Epithelial cell of prostate (primary cell): ENCODE data around the gene NXN.
"Not testable (repeated sequence)": the region's sequence is repeated elsewhere in the genome, so short reads cannot be mapped to it uniquely, and the experiment has no call there.

Experiments used
- DNase-seq: peaks from one replicate; pipeline ENCODE4 v3.0.0-alpha.2; 2011; ENCODE audit warnings: low read depth, low spot score
- H3K27ac ChIP-seq: fragments of 450-650 bp; 2 replicates; pipeline ENCODE4 v1.5.1; 2017; ENCODE audit warnings: mild to moderate bottlenecking

NXN gene

DNA sequence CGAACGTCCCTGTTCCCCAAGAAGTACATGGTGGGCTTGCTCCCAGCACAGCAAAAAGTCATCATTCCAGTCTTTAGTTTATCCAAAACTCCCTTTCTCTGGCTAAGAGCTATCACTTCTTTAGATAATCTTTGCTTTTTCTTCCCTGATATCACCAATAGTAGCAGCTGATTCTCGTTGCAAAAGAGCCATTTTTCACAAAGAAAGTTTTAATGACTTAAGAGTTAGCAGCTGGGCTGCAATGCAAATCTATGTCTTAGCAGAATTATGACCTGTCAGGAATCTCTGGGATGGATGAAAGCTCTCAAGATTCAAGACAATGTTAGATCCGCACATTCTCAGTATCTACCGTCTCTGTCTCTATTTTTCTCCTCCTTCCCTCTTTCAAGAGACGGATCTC, 53.8 kb downstream of the NXN start:
- peak overlapping the region; percentile 95 for H3K27ac ChIP-seq
- no peak for DNase-seq

DNA sequence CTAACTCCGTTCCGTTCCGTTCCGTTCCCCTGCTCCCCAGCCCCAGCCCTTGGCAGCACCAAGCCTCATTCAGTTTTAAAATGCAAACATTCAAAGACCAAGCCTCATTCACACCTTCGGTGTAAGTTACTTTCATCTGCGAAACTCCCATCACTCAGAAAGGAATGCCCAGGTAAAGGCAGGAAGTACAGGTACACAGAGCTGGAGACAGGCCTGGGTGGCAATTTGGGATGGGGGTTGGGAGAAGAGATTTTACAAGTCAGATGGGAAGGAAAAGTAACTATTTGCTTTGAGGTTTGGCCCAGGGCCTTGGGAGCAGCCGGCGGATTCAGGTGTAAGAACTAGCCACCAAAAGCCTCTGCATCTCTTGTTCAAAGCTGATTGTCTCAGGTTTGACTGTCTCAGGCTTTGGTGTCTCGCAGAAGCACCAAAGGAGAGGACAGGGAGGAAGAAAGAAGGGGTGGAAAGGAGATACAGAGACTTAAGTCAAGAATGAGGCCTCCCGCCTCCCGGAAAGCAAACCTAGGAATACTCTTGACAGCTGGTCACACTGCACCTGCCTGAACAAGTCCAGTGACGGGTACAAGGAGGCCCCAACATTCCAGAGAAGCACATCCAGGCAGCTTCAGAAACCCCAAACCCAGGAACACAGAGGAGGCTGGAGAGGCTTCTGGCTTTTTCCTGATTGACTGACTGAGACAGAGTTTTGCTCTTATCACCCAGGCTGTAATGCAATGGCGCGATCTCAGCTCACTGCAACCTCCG, 54.7 kb downstream of the NXN start:
- peak; percentile 81 for DNase-seq
- H3K27ac ChIP-seq = peak overlapping the region; percentile 95

- H3K27ac ChIP-seq = peak overlapping the region; percentile 95
- DNase-seq = not testable (repeated sequence)
These were observed 55.3 kb downstream of the NXN start for GRCh38 chr17:924306-924705.

DNA sequence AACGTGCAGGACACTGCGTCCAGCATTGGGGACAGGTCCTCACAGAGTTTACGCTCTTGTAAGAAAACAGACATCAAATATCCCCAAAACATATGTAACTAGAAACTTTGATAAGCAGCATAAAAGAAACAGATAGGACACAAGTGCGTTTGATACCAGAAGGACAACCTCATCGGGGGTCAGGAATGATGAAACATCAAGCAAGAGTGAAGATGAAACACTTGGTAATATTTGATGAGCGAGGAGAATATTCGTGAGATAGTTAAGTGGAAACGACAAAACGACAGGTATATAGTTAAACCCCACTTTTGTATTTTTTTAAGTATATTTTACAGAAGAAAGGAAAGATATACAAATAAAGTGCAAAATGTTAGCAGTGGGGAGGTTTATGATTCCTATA, 55.9 kb downstream of the NXN start:
- peak overlapping the region; percentile 95 for H3K27ac ChIP-seq
- no peak for DNase-seq

- H3K27ac ChIP-seq = peak overlapping the region; percentile 9
- DNase-seq = no peak
These were observed 58.4 kb downstream of the NXN start for GRCh38 chr17:921161-921560.

DNA sequence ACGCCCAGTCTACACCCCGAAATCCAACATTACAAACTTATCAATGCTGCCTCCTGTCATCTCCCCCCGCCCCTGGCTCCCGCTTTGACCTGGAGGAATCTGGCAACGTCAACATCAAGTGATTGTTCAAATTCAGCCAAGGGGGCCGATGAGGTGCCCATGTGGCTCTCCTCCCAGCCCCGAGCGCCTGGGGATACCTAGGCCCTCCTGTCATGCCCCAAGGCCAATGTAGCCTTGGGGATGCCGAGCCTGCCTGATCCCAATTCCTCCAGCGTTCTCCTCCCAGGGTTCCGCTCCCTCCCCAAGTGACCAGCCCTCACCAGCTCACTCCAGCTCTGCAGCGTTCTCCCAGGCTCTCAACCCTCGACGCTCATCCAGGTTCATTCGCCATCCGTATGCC, 59.4 kb downstream of the NXN start:
- DNase-seq = no peak
- H3K27ac ChIP-seq = no peak overlapping the region

GRCh38 chr17:917941-918740, 61.4 kb downstream of the NXN start:
- DNase-seq = no peak
- no peak overlapping the region for H3K27ac ChIP-seq

DNA sequence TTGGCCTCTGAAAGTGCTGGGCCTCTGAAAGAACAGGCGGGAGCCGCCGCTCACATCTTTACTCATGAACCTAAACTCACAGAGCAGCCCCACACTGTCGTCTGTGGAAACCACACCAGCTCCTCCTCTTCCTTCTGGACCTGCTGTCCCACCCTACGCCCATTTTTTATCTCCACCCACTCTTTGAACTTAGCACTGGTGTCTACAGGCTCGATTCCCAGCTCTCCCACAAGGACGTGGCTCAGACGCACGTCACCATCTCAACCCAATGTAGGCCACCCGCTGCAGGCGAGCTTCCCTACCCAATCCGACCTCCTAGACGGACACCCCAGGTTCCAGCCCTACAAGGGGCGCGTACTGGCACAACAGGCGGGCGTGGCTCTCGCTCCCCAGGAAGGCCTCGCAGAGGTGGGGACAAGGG, 62.2 kb downstream of the NXN start:
- H3K27ac ChIP-seq = no peak overlapping the region

GRCh38 chr17:916315-916714, 63.3 kb downstream of the NXN start:
- H3K27ac ChIP-seq = peak overlapping the region; percentile 79
- no peak for DNase-seq

More for the DNA sequence above, 62.2 kb downstream of the NXN start:
- DNase-seq = no peak

DNA sequence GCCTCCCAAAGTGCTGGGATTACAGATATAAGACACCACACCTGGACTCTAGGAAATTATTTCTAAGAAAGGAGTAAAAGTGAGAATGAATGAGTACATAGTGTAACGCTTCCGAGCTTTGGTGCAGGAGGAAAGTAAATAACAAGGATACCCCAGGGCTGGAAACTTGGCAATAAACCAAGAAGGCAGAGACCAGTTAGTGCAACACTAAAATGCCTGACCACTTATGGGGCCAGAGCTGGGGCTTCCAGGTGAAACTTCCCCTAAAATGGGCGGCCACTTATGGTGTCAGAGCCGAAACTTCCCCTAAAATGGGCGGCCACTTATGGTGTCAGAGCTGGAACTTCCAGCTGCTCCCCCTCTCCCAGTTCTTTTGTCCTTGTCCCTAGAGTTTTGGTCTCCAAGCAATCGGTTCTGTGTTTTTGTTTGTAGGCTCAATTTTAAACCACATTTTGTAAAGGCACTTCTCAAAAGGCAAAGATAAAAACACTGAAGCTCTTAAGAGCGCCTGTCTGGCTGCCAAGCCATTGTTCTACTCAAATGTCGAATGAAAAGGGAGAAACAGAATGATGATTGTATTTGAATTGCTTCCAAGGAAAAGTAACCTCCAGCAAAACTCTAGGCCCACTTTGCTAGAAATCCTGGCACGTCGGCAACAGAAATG, 63.9 kb downstream of the NXN start:
- peak overlapping the region; percentile 79 for H3K27ac ChIP-seq
- DNase-seq = no peak

DNA sequence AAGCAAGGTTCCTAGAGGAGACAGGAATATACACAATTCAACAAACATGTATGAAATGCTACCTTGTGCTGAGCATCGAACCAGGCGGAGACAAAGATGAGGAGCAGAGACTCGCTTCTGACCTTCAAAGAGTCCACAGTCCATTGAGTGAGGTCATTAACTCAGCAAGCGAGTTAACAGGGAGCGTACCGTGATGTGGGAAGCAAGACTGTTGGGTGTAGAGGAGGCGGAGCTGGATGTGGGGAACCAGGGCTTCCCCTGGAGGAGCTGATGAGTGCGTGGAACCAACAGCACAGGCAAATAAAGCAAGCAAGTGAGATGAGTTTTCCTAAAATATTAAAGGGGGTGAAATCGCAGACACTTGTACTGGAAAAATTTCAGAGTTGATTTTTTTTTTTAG, 65.0 kb downstream of the NXN start:
- no peak for DNase-seq

DNA sequence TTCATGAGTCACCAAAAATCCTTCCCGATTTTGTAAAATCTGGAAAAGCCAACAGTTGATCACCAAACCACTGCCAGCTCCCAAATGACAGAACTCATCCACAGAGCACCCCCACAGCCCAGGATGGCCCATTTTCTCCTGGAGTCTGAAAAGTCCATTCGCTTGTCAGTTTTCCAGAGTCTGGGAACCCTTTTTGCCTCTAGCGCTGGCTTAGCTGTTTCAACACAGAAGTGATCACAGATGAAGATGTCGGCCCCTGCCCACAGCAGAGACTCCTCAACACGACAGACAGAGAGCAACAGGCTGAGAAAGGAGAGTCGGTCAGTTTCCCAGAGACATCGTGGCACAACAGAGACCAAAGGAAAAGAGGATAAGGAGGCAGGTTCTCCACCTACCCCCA, 66.4 kb downstream of the NXN start:
- H3K27ac ChIP-seq = peak overlapping the region; percentile 34
- no peak for DNase-seq

More for the DNA sequence above, 65.0 kb downstream of the NXN start:
- H3K27ac ChIP-seq = peak overlapping the region; percentile 79

DNA sequence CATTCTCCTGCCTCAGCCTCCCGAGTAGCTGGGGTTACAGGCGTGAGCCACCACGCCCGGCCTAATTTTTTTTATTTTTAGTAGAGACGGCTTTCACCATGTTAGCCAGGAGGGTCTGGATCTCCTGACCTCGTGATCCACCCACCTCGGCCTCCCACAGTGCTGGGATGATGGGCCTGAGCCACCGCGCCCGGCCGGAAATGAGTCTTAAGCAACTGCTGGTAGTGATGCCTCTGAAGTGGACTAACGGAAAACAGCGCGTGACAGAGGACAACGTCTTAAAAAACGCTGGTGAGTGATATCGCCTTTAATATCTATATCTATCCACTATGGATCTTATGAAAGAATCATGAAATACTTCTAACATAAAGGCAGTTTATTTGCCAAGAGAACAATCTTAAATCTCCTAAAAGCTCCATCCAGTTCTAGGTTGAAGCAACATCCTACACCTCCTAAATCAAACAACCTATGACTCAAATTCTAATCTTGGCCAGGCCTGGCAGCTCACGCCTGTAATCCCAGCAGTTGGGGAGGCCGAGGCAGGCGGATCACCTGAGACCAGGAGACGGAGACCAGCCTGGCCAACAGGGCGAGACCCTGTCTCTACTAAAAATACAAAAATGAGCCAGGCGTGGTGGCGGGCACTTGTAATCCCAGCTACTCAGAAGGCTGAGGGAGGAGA, 69.8 kb downstream of the NXN start:
- H3K27ac ChIP-seq = peak overlapping the region; percentile 82

GRCh38 chr17:907725-908124, 71.9 kb downstream of the NXN start:
- H3K27ac ChIP-seq = no peak overlapping the region
- no peak for DNase-seq

More for the DNA sequence above, 69.8 kb downstream of the NXN start:
- DNase-seq = no peak

- DNase-seq = not testable (repeated sequence)
- H3K27ac ChIP-seq = peak overlapping the region; percentile 95
These were observed 73.9 kb downstream of the NXN start for GRCh38 chr17:905708-906107.

- no peak for DNase-seq
- peak overlapping the region; percentile 95 for H3K27ac ChIP-seq
These were observed 75.7 kb downstream of the NXN start for GRCh38 chr17:903691-904481.

GRCh38 chr17:902463-902862, 77.1 kb downstream of the NXN start:
- DNase-seq = no peak
- H3K27ac ChIP-seq = no peak overlapping the region

DNA sequence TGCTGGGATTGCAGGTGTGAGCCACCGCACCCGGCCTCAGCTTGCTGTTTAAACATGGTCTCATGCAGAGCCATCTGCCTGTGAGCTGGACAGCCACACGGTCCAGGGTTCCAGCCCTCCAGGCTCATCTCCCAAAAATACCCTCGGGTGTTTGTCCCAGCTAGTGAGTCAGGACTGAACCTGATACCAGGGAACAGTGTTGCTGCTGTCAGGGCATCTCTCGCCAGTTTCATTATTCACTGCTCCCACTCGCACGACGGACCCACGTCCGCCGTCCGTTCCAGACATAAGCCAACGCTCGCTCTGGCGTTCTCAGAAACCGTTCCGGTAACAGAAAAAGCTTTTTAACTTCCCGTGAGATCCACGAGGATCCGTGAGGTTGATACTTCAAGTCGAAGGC, 77.6 kb downstream of the NXN start:
- peak overlapping the region; percentile 31 for H3K27ac ChIP-seq
- no peak for DNase-seq

- H3K27ac ChIP-seq = peak overlapping the region; percentile 31
- DNase-seq = no peak
These were observed 78.2 kb downstream of the NXN start for GRCh38 chr17:901191-901950.
